HepG2 (cell line): ENCODE measurements around the gene TMEM129. TPM values are rescaled to one million over a fixed set of nuclear protein-coding genes. Genes with fewer than 3 reads are reported as not detected.

ENCODE experiments used
- ARNT ChIP-seq: fragments of 450-650 bp; IDR thresholded peaks from 2 replicates; pipeline ENCODE4 v1.6.1; 2017
- GATAD1 ChIP-seq: IDR thresholded peaks from 2 replicates; pipeline ENCODE4 v1.6.1; 2016; ENCODE audit warnings: missing genetic modification reagents, missing compliant biosample characterization
- GPBP1L1 ChIP-seq: sonication (generic); formaldehyde crosslinking; IDR thresholded peaks from 2 replicates; pipeline ENCODE4 v1.5.0; 2020; ENCODE audit warnings: mild to moderate bottlenecking, missing genetic modification reagents
- MIER2 ChIP-seq: IDR thresholded peaks from 2 replicates; pipeline ENCODE4 v1.6.1; 2016; ENCODE audit warnings: missing biosample characterization, missing genetic modification reagents
- MLLT10 ChIP-seq: sonication (generic); formaldehyde crosslinking; IDR thresholded peaks from 2 replicates; pipeline ENCODE4 v1.4.0; 2020; ENCODE audit warnings: missing genetic modification reagents
- MTA3 ChIP-seq: sonication (generic); formaldehyde crosslinking; IDR thresholded peaks from 2 replicates; pipeline ENCODE4 v1.4.0; 2020; ENCODE audit warnings: missing genetic modification reagents
- SOX5 ChIP-seq: IDR thresholded peaks from 2 replicates; pipeline ENCODE4 v1.6.1; 2016; ENCODE audit warnings: borderline replicate concordance
- SOX6 ChIP-seq, 2 experiments: fragments of 450-650 bp in 1 of 2; sonication (generic) in 1 of 2; formaldehyde crosslinking in 1 of 2; IDR thresholded peaks; 2 replicates each; pipeline versions ENCODE4 v1.4.0 to v1.6.1; 2017 to 2020; ENCODE audit warnings: antibody characterized with exemption in 1 of 2, mild to moderate bottlenecking in 1 of 2, missing genetic modification reagents in 1 of 2
- STAT5B ChIP-seq: sonication (generic); formaldehyde crosslinking; IDR thresholded peaks from 2 replicates; pipeline ENCODE4 v1.4.0; 2020; ENCODE audit warnings: missing genetic modification reagents
- ZBTB3 ChIP-seq: sonication (generic); formaldehyde crosslinking; IDR thresholded peaks from 2 replicates; pipeline ENCODE4 v1.4.0; 2020; ENCODE audit warnings: low read depth, mild to moderate bottlenecking, moderate library complexity, missing genetic modification reagents, borderline replicate concordance
- ZNF235 ChIP-seq: sonication (generic); formaldehyde crosslinking; IDR thresholded peaks from 2 replicates; pipeline ENCODE4 v1.8.1; 2023; ENCODE audit warnings: mild to moderate bottlenecking, missing genetic modification reagents, borderline replicate concordance
- ZNF276 ChIP-seq: sonication (generic); formaldehyde crosslinking; IDR thresholded peaks from 2 replicates; pipeline ENCODE4 v1.4.0; 2020; ENCODE audit warnings: mild to moderate bottlenecking, low read depth, missing genetic modification reagents
- ZNF589 ChIP-seq: sonication (generic); formaldehyde crosslinking; conservative IDR thresholded peaks from 2 replicates; pipeline ENCODE4 v1.8.0; 2022; ENCODE audit warnings: mild to moderate bottlenecking, moderate library complexity, missing genetic modification reagents
- ZNF770 ChIP-seq: sonication (generic); formaldehyde crosslinking; IDR thresholded peaks from 2 replicates; pipeline ENCODE4 v1.5.0; 2020; ENCODE audit warnings: mild to moderate bottlenecking, missing genetic modification reagents
- ZSCAN25 ChIP-seq: sonication (generic); formaldehyde crosslinking; IDR thresholded peaks from 2 replicates; pipeline ENCODE4 v1.8.0; 2022; ENCODE audit warnings: mild to moderate bottlenecking, missing genetic modification reagents
- polyA plus RNA-seq, 8 experiments: library from polyadenylated mRNA; depleted of rRNA in 3 of 8; stranded (reverse) in 7 of 8; unstranded in 1 of 8; fragments of >200 nt; fragmentation: Illumina TruSeq in 4 of 8; extraction: Trizol in 4 of 8; gene quantifications; 2 replicates each; pipeline versions ENCODE4 v1.2.1 to v1.2.3, GENCODE V29; 2011 to 2016; ENCODE audit warnings: low read depth in 4 of 8, missing spikeins in 1 of 8, mixed read lengths in 1 of 8; ENCODE audit not compliant: insufficient read depth in 1 of 8
- total RNA-seq, 5 experiments: library from RNA; depleted of rRNA; stranded (reverse); fragments of >200 nt; fragmentation: Illumina TruSeq; extraction: Trizol; gene quantifications; 2 replicates each; pipeline ENCODE4 v1.2.3, GENCODE V29; 2016; ENCODE audit warnings: low read depth in 1 of 5
- TF ChIP-seq, protein P1 (sequence below): sonication (generic); formaldehyde crosslinking; IDR thresholded peaks from 2 replicates; pipeline ENCODE4 v1.4.0; 2020; ENCODE audit warnings: missing genetic modification reagents
- TF ChIP-seq, protein P2 (sequence below): IDR thresholded peaks from 2 replicates; pipeline ENCODE4 v1.6.1; 2016; ENCODE audit warnings: low read depth
- TF ChIP-seq, protein P3 (sequence below): sonication (generic); formaldehyde crosslinking; IDR thresholded peaks from 2 replicates; pipeline ENCODE4 v1.4.0; 2020; ENCODE audit warnings: missing genetic modification reagents, borderline replicate concordance

The TMEM129 gene
- total and polyA plus RNA-seq, 2 of the 13 experiments (the other 11 are each of a cell fraction or from before 2014, with no cell fraction given): 19.0 to 25.8 TPM

GRCh38 chr4:1752284-1753041 is 31.3 kb upstream of the TMEM129 start (continued):
- TF ChIP-seq SOX5 (CRISPR knock-in tag) (peak; percentile 51; the same call in 1 of the 2 replicates), ARNT (no peak), ZNF770 (CRISPR knock-in tag) (no peak), ZNF276 (CRISPR knock-in tag) (no peak), MIER2 (CRISPR knock-in tag) (no peak; the same call in 1 of the 2 replicates), ZNF235 (CRISPR knock-in tag) (no peak), GPBP1L1 (CRISPR knock-in tag) (no peak), ZBTB3 (CRISPR knock-in tag) (no peak), MTA3 (CRISPR knock-in tag) (no peak), ZSCAN25 (CRISPR knock-in tag) (peak; percentile 54; the same call in 1 of the 2 replicates), MLLT10 (CRISPR knock-in tag) (no peak), STAT5B (CRISPR knock-in tag) (no peak), ZNF589 (no peak), GATAD1 (peak; percentile 37; the same call in 1 of the 2 replicates), SOX6 (IDR thresholded peaks at IDR 0.05) (no peak), SOX6 (CRISPR knock-in tag; IDR thresholded peaks at IDR 0.05) (no peak)
- TF ChIP-seq, protein P1, sequence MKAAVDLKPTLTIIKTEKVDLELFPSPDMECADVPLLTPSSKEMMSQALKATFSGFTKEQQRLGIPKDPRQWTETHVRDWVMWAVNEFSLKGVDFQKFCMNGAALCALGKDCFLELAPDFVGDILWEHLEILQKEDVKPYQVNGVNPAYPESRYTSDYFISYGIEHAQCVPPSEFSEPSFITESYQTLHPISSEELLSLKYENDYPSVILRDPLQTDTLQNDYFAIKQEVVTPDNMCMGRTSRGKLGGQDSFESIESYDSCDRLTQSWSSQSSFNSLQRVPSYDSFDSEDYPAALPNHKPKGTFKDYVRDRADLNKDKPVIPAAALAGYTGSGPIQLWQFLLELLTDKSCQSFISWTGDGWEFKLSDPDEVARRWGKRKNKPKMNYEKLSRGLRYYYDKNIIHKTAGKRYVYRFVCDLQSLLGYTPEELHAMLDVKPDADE: no peak
- TF ChIP-seq, protein P2, sequence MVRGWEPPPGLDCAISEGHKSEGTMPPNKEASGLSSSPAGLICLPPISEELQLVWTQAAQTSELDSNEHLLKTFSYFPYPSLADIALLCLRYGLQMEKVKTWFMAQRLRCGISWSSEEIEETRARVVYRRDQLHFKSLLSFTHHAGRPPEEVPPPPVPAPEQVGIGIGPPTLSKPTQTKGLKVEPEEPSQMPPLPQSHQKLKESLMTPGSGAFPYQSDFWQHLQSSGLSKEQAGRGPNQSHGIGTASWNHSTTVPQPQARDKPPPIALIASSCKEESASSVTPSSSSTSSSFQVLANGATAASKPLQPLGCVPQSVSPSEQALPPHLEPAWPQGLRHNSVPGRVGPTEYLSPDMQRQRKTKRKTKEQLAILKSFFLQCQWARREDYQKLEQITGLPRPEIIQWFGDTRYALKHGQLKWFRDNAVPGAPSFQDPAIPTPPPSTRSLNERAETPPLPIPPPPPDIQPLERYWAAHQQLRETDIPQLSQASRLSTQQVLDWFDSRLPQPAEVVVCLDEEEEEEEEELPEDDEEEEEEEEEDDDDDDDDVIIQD (CRISPR knock-in tag): no peak
- TF ChIP-seq, protein P3, sequence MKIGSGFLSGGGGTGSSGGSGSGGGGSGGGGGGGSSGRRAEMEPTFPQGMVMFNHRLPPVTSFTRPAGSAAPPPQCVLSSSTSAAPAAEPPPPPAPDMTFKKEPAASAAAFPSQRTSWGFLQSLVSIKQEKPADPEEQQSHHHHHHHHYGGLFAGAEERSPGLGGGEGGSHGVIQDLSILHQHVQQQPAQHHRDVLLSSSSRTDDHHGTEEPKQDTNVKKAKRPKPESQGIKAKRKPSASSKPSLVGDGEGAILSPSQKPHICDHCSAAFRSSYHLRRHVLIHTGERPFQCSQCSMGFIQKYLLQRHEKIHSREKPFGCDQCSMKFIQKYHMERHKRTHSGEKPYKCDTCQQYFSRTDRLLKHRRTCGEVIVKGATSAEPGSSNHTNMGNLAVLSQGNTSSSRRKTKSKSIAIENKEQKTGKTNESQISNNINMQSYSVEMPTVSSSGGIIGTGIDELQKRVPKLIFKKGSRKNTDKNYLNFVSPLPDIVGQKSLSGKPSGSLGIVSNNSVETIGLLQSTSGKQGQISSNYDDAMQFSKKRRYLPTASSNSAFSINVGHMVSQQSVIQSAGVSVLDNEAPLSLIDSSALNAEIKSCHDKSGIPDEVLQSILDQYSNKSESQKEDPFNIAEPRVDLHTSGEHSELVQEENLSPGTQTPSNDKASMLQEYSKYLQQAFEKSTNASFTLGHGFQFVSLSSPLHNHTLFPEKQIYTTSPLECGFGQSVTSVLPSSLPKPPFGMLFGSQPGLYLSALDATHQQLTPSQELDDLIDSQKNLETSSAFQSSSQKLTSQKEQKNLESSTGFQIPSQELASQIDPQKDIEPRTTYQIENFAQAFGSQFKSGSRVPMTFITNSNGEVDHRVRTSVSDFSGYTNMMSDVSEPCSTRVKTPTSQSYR: peak; percentile 15; the same call in 1 of the 2 replicates
